Fibroblast of skin of left quadriceps (primary cell): ENCODE measurements around the gene SFT2D2.
"Not testable (repeated sequence)": the region's sequence is repeated elsewhere in the genome, so short reads cannot be mapped to it uniquely, and the experiment has no call there.

Experiments used
- DNase-seq, 2 experiments: peaks; one replicate each; pipeline ENCODE4 v3.0.0-alpha.2; 2013; ENCODE audit warnings: low read depth in 2 of 2

The SFT2D2 gene

DNA sequence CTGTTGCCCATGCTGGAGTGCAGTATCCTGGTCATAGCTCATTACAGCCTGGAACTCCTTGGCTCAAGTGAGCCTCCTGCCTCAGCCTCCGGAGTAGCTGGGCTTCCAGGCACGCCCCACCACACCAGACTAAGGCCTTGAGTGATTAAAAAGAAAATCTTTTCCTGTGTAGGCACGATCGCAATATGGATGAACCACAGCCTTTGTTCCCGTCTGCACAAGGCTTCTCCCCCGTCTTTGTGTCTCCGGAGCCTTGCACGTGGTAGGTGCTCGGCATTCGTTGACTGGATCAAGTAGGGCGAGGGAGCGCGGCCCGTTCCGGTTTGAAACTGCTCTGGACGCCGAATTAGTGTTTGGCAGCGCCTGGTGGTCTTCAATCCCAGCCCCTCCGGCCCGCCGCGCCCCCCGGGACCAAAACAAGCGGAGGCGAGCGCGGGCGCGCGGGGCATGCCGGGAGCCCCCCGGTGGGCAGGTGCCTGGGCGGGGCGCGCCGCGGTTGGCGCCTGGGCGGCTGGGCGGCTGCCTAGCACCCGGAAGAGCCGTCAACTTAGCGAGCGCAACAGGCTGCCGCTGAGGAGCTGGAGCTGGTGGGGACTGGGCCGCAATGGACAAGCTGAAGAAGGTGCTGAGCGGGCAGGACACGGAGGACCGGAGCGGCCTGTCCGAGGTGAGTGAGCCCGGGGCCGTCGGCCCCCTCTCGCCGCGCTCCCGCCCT lies at the start of gene SFT2D2:
Gene SFT2D2 (plus strand): TSS at position 529 of the 715 bp plus-strand sequence. CDS start 76 bp downstream, at position 605.
- peak in 1 of 2 experiments; percentile 31 for DNase-seq

DNA sequence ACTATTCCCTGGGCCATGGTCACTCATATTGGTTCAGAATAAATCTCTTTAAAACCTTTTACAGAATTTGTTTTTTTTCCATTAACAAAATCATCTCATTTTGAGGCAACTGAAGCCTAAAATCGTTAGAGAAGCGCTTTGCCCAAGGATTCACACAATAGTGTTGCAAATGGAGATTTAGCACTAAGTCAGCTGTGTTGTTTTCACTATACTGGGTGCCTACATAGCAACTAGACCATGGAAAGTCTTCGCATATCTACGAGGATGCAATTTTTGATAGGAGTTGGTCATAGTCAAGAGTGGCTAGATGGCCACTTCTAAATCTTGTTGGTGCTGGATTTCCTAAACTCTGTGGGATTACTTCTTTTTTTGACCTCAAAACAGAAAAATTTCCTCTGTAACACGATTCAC lies 47.6 kb upstream of the SFT2D2 start:
- DNase-seq: no peak

DNA sequence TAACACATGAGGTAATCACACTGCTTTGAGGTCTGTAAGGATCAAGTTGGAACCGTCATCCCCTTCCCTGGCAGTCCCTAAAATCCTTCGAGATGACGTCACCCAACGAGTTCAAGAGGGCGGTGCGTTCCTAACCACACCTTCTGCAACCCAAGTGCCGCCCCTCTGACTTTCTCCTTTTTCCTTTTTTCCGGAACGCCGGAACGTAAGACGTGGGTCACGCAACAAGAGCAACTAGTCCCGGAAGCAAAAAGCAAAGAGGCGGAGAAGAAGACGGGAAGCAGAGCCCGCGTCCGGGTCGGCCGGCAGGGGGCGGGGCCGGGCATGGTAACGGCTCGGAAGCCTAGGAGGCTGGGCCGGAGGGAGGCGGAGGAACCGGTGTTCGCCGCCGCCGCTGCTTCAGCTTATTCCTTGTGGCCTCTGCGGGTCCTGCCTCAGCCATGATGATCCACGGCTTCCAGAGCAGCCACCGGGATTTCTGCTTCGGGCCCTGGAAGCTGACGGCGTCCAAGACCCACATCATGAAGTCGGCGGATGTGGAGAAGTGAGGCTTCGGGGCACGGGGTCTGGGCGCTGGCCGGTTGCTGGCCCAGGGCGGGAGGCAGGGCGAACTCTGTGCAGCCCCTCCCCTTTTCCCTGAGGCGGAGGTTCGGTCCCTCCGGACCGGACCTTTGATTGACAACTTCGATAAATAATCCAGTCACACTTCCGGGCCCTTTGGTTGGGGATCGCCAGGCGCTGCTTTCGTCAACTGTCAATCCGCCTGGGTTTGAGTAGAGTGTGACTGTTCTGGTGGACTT lies 47.0 kb upstream of the SFT2D2 start, which contains the start of gene TIPRL:
Gene TIPRL (plus strand): TSS at position 325 of the 800 bp plus-strand sequence. CDS start 116 bp downstream, at position 441.
- peak; percentile 98 to 99 for DNase-seq

DNA sequence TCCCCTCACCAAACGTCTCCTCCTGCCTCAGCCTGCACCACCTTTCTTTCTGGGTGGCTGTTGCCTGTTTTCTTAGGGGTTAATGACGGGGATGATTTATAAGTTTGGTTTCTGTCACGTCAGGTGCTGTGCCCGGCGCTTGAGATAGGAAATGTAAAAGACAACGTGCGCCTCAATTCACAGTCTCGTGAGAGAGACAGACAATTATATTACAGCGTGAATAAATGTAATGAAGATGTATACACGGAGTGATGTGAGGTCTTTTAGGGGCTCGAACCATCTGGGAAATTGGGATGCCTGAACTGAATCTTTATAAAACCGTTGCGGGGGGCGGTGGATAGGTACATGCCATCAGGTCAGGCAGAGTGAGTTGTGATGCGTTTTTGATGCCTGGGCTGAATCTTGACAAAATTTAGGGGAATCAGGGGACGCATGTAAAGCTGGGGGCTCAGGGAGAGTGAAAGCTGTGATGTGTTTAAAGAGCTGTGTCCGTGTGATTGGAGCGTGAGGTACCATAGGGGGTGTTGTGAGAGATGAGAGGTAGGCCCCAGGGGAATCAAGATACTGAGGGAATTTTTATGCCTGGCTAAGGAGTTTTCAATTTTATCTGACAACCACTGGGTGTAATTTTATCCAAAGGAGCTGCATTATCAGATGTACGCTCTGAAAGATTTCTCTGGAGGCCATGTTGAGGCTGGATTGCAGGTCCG lies 46.2 kb upstream of the SFT2D2 start:
- DNase-seq: no peak

DNA sequence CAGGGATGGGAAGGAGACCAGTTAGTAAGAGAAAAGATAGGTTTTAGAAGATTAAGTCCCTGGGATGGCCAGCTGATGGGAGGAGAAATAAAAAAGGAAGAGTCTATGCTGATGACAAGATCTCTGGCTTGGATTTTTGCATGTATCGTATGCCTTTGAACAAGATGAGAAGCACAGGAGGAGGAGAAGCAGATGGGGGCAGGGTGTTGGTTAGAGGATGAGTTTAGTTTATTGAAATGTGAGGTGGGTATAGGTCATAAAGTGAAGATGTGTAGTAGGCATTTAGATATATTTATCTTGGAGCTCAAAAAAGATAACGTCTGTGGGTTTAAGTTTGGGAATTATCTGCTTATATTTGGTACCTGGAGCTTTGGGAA lies 45.7 kb upstream of the SFT2D2 start:
- DNase-seq: no peak

DNA sequence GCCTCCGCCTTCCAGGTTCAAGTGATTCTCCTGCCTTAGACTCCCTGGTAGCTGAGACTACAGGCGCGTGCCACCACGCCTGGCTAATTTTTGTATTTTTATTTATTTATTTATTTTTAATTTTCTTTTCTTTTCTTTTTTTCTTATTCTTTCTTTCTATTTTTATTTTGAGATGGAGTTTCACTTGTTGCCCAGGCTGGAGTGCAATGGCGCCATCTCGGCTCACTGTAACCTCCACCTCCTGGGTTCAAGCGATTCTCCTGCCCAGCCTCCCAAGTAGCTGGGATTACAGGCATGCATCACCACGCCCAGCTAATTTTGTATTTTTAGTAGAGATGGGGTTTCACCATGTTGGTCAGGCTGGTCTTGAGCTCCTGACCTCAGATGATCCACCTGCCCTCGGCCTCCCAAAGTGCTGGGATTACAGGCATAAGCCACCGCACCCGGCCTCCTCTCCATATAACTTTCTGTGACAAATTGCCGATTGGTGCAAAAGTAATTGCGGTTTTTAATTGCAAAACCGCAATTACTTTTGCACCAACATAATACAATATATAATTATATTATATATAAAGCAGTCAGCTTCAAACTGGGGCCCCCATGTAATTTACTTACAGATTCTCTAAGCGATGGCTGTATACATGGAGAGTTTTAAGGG lies 44.6 kb upstream of the SFT2D2 start:
- not testable (repeated sequence) for DNase-seq

DNA sequence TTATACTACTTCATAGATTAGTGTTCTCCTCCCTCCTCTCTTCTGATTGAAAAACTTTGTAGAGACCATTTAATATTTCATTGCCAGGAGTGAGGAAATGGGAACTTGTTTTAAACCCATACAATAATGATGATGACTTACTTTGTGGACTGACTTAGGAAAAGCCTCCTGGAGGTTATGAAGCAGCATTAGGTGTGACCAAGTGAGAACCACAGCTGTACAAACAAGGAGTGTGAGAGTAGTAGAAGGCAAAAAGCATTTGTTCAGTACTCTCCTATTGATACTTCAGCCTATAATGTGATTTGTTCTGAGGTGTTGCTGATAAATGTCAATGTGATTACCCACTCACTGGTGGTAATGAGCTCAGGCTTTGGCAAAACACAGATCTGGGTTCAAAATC lies 38.6 kb upstream of the SFT2D2 start:
- DNase-seq: no peak

DNA sequence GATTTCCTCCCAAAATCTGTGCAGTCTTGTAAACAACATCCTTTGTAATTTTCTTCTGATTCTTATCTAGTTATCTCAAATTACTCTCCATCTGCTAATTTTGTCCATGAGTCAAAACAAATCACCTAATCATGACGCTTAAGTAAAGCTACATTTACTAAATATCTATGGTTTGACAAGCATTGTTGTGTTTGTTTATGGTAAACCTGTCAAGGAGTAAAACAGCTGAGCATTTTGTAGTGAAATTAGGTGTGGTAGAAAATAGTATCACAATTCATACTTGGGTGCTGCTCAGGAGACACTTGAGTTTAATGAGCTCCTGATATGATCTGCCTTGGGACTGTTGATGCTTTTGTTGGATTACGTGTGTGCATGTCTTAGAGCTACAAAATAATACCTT lies 35.4 kb upstream of the SFT2D2 start:
- DNase-seq: no peak

DNA sequence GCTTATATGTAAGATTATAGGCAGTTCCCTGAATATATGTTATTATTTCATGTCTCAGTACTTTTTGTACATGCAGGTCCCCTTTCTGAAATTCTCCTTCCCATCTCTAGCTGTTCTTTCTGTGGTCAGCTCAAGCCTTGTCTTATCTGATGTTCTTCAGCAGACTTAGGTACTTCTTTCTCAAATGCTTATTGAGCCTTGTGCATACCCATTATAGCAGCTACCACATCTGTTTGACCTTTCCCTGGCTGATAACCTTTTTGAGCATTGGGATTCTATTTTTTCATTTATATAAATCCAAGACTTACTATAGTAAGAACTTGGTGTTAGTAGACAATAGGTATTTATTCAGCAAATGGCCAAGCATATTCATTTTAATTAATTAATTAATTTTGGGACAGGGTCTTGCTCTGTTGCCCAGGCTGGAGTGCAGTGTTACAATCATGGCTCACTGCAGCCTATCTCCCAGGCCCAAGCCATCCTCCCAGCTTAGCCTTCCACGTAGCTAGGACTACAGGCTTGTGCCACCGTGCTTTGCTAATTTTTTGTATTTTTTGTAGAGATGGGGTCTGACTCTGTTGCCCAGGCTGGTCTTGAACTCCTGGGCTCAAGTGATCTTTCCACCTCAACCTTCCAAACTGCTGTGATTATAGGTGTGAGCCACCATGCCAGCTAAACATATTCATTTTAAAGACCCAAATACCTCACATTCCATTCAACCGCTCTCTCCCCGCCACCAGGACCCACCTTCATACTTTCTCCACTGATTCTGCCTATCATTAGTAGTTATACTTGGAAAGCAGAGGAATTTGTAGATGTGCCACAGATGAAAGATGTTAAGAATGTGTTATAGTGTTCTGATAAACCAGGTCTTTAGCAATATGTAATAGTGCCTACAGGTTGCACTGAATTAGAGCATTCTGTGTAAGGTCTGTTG lies 30.3 kb upstream of the SFT2D2 start:
- DNase-seq: no peak

DNA sequence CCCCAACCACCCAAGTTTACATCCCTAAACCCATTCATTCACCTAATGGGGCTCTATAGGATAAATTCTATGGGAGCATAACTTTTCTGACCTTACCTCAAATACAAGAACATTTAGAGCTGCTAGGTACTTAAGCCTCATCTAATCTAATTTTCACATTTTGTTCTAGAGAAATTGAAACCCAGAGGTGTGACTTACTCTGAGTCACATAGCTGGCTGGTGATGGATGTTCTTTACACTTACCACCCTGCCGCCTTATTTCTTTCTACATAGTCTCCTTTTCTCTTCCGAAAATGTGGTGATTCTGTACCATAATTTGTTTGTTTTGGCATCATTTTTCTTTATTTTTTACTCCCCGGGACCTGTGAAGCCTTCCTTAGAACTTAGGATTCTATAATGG lies 26.7 kb upstream of the SFT2D2 start:
- no peak for DNase-seq

DNA sequence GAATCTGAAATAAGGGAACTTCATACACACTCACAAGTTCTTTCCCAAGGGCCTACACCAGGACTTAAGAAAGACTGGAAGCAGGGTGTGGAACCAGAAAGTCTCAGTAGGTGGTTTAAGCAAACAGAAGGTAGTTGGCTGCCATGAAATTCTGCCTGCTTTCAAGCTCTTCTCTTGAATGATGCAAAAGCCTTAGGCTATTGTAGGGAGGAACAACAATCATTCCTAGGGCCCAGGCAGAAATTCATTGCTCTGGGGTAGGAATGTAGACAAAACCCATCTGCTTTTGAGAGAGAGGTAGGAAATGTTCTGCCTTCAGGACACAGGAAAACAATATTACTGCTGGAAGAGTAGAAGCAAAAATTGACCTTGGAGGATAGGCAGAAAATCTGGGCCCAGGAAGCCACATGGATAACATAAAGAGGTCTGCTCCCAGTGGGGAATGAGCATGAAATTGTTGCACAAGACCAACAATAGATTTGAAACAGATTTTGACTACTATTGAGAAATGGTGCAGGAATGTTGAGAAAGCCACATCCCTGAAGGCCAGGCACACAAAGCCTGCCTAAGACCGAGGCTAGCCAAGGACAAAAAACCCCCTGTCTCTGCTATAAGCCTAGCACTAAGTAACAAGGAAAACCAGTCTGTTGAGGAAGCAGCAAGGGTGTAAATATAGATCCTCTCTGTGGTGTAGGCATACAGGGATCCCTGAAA lies 22.7 kb upstream of the SFT2D2 start:
- peak; percentile 97 for DNase-seq

DNA sequence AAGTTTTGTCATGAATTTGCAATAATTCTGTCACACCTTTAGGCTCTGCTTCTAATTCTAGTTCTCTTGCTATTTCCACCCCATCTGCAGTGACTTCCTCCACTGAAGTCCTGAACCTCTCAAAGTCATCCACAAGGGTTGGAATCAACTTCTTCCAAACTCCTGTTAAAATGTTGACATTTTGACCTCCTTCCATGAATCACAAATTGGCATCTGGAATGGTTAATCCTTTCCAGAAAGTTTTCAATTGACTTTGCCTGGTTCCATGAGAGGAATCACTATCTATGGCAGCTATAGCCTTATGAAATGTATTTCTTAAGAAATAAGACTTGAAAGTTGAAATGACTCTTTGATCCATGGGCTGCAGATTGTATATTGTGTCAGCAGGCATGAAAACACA lies 19.7 kb upstream of the SFT2D2 start:
- no peak for DNase-seq

DNA sequence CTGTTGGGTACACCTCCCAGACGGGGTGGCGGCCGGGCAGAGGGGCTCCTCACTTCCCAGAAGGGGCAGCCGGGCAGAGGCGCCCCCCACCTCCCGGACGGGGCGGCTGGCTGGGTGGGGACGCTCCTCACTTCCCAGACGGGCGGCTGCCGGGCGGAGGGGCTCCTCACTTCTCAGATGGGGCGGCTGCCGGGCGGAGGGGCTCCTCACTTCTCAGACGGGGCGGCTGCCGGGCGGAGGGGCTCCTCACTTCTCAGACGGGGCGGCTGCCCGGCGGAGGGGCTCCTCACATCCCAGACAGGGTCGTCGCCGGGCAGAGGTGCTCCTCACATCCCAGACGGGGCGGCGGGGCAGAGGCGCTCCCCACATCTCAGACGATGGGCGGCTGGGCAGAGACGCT lies 18.1 kb upstream of the SFT2D2 start:
- not testable (repeated sequence) for DNase-seq

DNA sequence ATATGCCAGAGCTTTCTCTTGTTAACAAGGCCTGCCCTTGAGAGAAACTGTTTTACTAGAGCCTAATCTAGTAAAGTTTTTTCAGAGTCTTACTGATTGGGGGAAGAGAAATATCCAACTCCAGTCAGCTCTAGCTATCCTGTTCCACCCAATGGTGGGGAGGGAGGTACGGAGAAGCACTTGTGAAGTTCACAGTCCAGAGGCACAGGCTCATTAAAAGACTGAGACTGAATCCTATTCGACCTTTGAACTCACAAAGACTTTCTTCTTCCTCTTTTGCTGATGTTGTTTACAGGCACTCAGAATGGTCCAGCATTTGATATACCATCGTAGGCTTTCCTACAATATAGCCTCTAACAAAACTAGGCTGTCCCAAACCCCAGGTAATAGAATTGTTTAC lies 15.5 kb upstream of the SFT2D2 start:
- DNase-seq: no peak

DNA sequence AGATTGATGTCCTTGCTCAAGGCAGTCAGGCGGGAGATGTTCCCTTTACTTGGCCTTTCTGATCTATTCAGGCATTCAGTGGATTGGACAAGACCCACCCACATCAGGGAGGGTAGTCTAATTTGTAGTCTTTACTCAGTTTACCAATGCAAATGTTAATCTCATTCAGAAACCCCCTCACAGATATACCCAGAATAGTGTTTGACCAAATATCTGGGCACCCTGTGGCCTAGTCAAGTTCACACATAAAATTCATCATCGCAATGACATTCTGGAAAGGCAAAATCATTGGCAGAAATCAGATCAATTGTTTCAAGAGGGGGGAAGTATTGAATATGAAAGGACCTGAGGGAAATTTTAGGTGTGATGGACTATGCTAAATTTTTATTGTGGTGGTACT lies 12.5 kb upstream of the SFT2D2 start:
- DNase-seq: no peak

DNA sequence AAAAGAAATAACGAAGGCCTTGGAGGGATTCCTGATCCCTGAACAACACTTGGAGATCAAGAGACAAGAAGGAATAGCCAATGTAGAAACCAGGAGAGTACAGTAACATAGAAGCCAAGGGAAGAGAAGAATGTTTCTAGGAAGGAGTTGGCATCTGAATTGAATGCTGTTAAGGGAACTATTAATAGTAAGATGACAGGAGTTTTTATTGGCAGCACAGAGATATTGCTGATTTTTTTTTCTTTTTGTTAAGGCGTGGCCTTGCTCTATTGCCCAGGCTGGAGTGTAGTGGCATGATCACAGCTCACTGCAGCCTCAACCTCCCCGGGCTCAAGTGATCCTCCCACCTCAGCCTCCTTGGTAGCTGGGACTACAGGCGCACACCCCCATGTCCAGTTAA lies 9.6 kb upstream of the SFT2D2 start:
- no peak for DNase-seq

DNA sequence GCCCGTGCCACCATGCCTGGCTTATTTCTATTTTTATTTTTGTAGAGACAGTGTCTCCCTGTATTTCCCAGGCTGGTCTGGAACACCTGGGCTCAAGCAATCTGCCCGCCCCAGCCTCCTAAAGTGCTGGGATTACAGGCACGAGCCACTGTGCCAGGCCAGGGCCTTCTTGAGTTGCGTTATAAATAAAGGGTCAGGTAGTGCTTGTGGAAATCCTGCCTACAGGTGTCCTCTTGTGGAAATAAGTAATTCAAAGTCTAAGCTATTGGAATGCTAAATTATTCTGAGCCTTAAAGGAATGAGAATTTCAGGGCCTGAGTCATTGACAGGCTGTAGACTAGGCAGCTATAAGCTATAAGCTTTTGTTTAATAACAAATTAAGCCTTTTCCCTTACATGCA lies 8.1 kb upstream of the SFT2D2 start:
- no peak for DNase-seq

DNA sequence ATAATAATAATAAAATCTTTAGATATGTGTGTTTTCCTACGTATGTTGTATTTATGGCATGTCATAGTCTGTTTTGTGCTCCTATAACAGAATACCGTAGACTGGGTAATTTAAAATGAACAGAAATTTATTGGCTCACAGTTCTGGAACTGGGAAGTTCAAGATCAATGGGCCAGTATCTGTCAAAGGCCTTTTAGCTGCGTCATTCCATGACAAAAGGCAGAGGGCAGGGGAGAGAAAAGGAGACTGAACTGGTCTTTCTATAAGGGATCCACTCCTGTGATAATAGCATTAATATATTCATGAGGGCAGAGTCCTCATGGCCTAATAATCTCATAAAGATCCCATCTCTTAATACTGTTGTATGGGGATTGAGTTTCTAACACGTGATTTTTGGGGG lies 7.1 kb upstream of the SFT2D2 start:
- no peak for DNase-seq

DNA sequence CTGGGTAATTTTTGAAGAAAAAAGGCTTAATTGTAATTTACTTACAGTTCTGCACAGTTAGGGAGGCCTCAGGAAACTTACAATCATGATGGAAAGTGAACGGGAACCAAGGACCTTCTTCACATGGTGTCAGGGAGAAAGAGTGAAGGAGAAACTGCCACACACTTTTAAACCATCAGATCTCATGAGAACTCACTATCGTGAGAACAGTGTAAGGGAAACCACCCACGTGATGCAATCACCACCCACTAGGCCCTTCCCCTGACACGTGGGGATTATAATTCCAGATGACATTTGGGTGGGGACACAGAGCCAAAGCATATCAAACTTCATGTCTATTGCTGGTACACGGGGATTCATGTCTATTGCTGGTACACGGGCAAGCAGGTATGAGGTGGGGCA lies 5.3 kb upstream of the SFT2D2 start:
- no peak for DNase-seq

DNA sequence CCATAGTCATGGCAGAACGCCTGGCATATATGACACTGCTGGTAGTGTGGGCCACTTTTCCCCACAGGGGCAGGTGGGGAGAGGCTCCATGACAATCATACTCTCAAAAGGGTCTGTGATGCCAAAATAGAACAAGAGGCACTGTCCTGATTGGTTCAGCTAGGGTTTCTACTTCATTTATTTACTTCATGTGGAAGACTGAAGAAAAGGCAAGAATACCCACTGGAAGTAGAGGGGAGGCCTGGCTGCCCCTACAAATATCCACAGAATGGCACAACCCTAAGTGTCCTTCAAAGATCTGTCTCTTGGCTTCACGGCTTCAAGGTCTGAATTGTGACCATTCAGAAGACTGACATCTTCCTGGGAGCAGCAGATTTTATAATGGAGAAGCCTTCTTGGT lies 4.5 kb upstream of the SFT2D2 start:
- no peak for DNase-seq
